ENCODE measurements around the gene MRPS18A. TPM values are rescaled to one million over a fixed set of nuclear protein-coding genes. Genes with fewer than 3 reads are reported as not detected.

MRPS18A gene
- 29.8 TPM for total RNA-seq

DNA sequence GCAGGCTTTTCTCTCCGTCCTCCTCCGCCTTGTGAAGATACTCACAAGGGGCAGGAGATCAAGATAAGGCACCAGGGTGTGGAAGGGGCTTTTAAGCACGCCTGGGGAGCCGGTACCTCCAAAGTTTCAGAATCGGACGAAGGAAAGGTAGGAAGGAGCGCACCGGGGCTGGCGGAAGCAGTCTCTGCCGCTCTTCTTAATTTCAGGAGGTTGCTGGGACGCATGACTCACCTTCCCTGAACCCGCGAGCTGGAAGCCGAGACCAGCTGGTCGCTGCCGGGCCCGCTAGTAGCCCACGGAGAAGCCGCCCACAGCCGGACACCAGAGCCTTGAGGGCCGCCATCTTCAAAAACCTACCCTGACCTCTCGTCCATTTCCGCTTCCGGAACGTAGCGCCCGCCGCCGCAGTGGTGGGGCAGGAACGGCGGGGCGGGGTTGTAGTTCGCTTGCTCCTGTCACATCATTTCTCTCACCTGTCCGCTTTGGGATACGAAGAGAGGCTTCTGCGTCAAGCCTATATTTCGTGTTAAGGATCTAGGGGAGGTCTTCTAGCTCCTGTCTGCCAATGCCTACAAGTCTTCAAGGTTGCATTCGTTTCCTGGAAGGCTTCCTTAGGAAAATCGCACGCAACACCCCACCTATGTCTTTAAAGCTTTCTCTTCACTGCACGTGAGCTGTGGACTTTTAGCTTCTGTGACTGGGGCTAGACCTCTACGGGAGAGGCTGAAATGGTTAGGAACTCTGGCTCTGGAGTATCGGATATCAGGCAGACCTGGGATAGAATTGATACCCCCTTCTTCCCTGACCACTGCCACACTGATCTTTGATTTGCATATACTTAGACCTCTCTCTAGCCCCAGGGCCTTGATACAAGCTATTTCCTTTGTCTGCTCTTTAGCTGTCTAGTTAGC lies at the start of gene MRPS18A:
Gene MRPS18A (minus strand): TSS at position 355 of the 911 bp plus-strand sequence. CDS start 12 bp downstream, at position 343.
- TF ChIP-seq, protein P1, sequence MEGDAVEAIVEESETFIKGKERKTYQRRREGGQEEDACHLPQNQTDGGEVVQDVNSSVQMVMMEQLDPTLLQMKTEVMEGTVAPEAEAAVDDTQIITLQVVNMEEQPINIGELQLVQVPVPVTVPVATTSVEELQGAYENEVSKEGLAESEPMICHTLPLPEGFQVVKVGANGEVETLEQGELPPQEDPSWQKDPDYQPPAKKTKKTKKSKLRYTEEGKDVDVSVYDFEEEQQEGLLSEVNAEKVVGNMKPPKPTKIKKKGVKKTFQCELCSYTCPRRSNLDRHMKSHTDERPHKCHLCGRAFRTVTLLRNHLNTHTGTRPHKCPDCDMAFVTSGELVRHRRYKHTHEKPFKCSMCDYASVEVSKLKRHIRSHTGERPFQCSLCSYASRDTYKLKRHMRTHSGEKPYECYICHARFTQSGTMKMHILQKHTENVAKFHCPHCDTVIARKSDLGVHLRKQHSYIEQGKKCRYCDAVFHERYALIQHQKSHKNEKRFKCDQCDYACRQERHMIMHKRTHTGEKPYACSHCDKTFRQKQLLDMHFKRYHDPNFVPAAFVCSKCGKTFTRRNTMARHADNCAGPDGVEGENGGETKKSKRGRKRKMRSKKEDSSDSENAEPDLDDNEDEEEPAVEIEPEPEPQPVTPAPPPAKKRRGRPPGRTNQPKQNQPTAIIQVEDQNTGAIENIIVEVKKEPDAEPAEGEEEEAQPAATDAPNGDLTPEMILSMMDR (IDR thresholded peaks at IDR 0.05), result no peak
- DNase-seq (ENCODE audit: low spot score in 2 of 2), result peak; percentile 38 to 91
- Histone ChIP-seq H3K4me1 (peaks cover 4 to 12% of the 10 kb centered on the region in 2 donors), H3K27me3 (no peaks in the 10 kb centered on the region), H3K9me3 (no peaks in the 10 kb centered on the region), H3K36me3 (no peaks in the 10 kb centered on the region), H3K4me3 (peak within 1 kb of the TSS; percentile 84 to 89), H3K27ac (peak within 1 kb of the TSS; percentile 77 to 83)
- intact Hi-C loops (cut with DNase I), result loop anchor here (1.0 to 2.0 kb wide), 2 partner anchors 15 kb away; no protein-coding TSS in a partner anchor

DNA sequence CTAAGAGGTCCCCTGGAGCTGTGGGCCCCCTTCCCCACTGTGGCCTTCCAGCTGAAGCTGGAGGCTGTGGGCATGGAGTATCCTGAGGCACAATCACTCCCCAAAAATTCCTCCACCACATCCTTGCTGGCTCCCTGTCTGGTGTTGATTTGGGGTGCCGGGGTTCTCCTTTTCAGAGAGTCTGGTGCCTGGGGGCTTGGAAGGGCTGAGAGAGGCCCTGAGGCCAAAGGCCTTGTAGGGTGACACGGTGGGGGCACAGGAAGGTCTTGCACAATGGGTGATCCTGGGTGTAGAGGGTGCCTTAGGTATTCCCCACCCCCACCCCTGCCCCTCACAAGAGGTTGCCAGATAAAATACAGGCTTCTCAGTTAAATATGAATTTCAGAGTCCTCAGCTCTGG lies 49.3 kb upstream of the MRPS18A start:
- H3K9me3 ChIP-seq, result no peaks in the 10 kb centered on the region
- H3K4me3 ChIP-seq, result no peak overlapping the region
- no peaks in the 10 kb centered on the region for H3K4me1 ChIP-seq
- TF ChIP-seq, protein P1 (IDR thresholded peaks at IDR 0.05), result no peak
- H3K36me3 ChIP-seq, result no peaks in the 10 kb centered on the region
- no peak overlapping the region for H3K27ac ChIP-seq
- no peaks in the 10 kb centered on the region for H3K27me3 ChIP-seq
- intact Hi-C loops (cut with DNase I), result no loop called here
- DNase-seq (ENCODE audit: low spot score in 2 of 2), result peak in 1 of 2 donors; percentile 37

GRCh38 chr6:43736211-43736786 lies 48.7 kb upstream of the MRPS18A start:
- intact Hi-C loops (cut with DNase I), result no loop called here
- peak in 1 of 2 donors; percentile 25 for DNase-seq (ENCODE audit: low spot score in 2 of 2)
- TF ChIP-seq, protein P1 (IDR thresholded peaks at IDR 0.05), result no peak
- Histone ChIP-seq H3K27me3 (no peaks in the 10 kb centered on the region), H3K27ac (no peak overlapping the region), H3K4me1 (no peaks in the 10 kb centered on the region), H3K36me3 (no peaks in the 10 kb centered on the region), H3K9me3 (peaks cover 0 to 1% of the 10 kb centered on the region in 2 donors), H3K4me3 (no peak overlapping the region)

DNA sequence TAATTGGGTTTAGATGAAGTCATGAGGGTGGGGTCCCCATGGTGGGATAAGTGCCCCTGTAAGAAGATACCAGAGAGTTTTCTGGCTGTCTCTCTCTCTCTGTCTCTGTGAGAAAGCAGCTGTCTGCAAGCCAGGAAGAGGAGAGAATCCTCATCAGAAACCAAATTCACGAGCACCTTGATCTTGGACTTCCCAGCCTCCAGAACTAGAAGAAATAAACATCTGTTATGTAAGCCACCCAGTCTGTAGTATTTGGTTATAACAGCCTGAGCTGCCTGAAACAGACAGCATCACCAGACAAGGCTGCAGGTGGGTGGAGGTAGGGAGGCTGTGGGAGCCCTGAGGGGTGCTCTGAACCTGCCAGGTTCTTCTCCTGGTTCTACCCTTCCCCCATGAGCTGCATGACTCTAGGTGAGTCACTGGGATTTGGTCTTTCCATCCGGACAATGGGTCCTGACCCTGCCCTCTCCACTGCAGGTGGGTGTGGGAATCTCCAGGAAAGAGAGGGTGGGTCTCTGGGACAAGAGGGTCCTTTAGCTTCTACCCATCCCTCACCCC lies 48.1 kb upstream of the MRPS18A start:
- TF ChIP-seq, protein P1 (IDR thresholded peaks at IDR 0.05), result no peak
- Histone ChIP-seq H3K27ac (no peak overlapping the region), H3K4me1 (no peaks in the 10 kb centered on the region), H3K4me3 (no peak overlapping the region), H3K9me3 (peaks cover 0 to 7% of the 10 kb centered on the region in 2 donors), H3K27me3 (no peaks in the 10 kb centered on the region), H3K36me3 (no peaks in the 10 kb centered on the region)
- DNase-seq (ENCODE audit: low spot score in 2 of 2), result peak in 1 of 2 donors; percentile 33
- intact Hi-C loops (cut with DNase I), result no loop called here

GRCh38 chr6:43734294-43734665 lies 46.7 kb upstream of the MRPS18A start:
- Histone ChIP-seq H3K9me3 (peaks cover 0 to 14% of the 10 kb centered on the region in 2 donors), H3K36me3 (no peaks in the 10 kb centered on the region), H3K4me3 (no peak overlapping the region), H3K27ac (no peak overlapping the region), H3K4me1 (no peaks in the 10 kb centered on the region), H3K27me3 (no peaks in the 10 kb centered on the region)
- TF ChIP-seq, protein P1 (IDR thresholded peaks at IDR 0.05), result no peak
- intact Hi-C loops (cut with DNase I), result no loop called here
- DNase-seq (ENCODE audit: low spot score in 2 of 2), result peak in 1 of 2 donors; percentile 62

Data from ascending aorta (tissue), 2 donors.